ENCODE results near the gene EBF3.

EBF3 gene

DNA sequence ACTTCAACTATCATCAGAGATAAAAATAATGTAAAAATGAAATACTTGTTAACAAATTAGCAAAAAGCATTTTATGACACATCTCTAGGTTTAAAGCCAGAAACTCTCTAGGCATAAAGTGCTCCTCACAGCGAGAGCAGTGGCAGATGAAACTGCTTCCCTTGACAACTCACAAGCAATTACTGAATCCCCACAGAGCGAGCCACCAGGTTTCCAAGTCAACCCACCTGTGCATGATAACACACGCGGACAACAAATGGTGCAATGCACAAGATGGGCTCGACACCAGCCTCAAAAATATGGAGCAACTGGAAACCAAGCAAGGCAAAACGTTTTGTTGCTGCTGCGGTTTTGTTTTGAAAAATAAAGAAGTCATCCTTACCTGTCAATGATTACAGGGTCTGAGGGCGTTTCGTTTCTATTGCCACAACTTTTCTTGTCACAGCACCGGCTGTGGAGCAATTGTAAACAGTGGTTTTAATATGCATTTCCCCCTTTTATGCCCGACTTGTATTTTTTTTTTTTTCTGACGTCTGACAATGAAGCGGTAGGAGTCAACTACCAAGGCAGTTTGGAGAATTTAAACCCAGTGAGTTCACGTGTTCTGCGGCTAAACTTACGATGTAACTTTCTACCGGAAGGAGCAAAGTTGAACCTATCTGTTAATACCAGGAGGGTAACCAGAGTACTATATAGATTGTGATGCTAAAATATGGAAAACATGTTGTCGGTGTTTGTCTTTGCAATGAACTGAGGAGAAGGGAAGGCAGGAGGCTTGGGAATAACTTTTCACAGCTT, 7.0 kb downstream of the EBF3 start:
- no peak overlapping the region for H3K27ac Mint-ChIP-seq
- H3K27me3 Mint-ChIP-seq, result peaks cover 83% of the 10 kb centered on the region
- no peak overlapping the region for H3K4me3 Mint-ChIP-seq
- H3K9me3 Mint-ChIP-seq, result no peaks in the 10 kb centered on the region
- H3K4me1 Mint-ChIP-seq (ENCODE audit: low read depth), result peaks cover 9% of the 10 kb centered on the region
- no peak for DNase-seq
- H3K36me3 Mint-ChIP-seq (ENCODE audit: low read depth), result no peaks in the 10 kb centered on the region

GRCh38 chr10:129956286-129956670, 7.8 kb downstream of the EBF3 start:
- no peaks in the 10 kb centered on the region for H3K9me3 Mint-ChIP-seq
- H3K4me1 Mint-ChIP-seq (ENCODE audit: low read depth), result peaks cover 8% of the 10 kb centered on the region
- H3K4me3 Mint-ChIP-seq, result no peak overlapping the region
- no peak for DNase-seq
- H3K27ac Mint-ChIP-seq, result no peak overlapping the region
- H3K27me3 Mint-ChIP-seq, result peaks cover 81% of the 10 kb centered on the region
- H3K36me3 Mint-ChIP-seq (ENCODE audit: low read depth), result no peaks in the 10 kb centered on the region

DNA sequence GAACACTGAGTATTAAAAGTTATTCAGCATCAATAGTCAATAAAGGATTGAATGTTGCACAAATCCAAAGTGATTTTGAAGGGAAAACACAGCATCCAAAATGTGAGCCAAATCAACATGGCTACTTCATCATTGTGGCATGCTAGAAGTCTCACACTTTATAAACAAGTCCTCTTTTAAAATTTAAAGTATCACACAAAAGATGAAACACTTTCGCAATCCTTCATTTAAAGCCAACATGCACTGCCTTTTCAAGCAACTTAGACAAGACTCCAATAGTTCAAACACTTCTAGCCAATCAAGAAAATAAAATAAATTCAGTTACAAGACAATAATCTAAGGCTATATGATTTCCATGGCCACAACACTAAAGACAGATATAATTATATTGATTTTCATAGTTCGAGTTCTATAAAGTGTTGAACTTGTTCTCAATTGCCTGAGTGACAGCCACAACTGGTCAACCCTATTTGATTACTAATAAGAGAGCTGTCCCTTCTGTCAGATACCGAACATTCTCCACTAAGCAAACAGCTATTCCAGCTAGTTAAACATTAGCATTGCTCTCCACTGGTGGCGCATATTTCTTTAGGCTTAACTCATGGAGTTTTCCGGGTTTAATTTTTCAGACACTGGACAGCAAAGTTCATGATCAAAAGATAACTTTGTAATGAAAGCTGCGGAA, 8.3 kb downstream of the EBF3 start:
- Mint-ChIP-seq H3K4me1 (ENCODE audit: low read depth) (peaks cover 8% of the 10 kb centered on the region), H3K9me3 (no peaks in the 10 kb centered on the region), H3K27me3 (peaks cover 80% of the 10 kb centered on the region), H3K27ac (no peak overlapping the region), H3K36me3 (ENCODE audit: low read depth) (no peaks in the 10 kb centered on the region), H3K4me3 (no peak overlapping the region)
- no peak for DNase-seq

DNA sequence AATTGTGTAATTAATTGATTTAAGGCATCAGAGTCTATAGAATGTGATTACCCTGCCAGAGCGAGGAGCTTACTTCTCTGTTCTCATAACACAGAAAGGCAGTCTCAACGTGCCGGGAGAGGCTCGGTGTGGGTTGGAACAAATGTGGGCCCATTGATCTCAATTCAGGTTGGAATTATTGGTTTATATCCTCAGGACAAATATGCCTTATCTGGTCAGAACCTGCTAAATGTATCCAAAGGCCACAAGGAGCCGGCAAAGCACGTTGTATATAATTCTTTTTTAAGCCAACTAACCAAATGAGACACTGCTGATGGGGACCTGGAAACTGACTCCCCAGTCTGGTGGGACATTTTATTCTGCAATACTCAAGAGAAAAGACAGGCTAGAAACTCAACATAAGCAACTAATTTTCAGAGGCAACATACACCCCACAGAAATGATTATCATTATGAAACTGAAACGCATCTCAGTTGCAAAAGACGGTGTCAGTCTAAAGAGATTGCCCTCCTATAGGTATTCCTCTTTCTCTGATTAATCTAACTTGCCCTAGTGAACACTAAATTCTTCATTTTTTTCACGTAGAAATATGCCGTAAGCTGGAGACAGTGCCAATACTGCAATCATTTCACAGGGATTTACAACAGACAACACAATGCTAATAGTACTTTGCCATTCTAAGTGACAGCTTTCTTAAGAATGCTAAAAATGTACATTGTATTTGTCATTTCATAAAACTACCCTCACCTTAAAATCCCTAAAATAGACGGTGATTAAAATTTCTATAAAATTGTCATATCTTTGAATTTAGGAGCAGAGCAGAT, 9.4 kb downstream of the EBF3 start:
- Mint-ChIP-seq H3K9me3 (no peaks in the 10 kb centered on the region), H3K4me3 (no peak overlapping the region), H3K36me3 (ENCODE audit: low read depth) (no peaks in the 10 kb centered on the region), H3K27ac (no peak overlapping the region), H3K4me1 (ENCODE audit: low read depth) (peaks cover 5% of the 10 kb centered on the region), H3K27me3 (peaks cover 74% of the 10 kb centered on the region)
- no peak for DNase-seq

DNA sequence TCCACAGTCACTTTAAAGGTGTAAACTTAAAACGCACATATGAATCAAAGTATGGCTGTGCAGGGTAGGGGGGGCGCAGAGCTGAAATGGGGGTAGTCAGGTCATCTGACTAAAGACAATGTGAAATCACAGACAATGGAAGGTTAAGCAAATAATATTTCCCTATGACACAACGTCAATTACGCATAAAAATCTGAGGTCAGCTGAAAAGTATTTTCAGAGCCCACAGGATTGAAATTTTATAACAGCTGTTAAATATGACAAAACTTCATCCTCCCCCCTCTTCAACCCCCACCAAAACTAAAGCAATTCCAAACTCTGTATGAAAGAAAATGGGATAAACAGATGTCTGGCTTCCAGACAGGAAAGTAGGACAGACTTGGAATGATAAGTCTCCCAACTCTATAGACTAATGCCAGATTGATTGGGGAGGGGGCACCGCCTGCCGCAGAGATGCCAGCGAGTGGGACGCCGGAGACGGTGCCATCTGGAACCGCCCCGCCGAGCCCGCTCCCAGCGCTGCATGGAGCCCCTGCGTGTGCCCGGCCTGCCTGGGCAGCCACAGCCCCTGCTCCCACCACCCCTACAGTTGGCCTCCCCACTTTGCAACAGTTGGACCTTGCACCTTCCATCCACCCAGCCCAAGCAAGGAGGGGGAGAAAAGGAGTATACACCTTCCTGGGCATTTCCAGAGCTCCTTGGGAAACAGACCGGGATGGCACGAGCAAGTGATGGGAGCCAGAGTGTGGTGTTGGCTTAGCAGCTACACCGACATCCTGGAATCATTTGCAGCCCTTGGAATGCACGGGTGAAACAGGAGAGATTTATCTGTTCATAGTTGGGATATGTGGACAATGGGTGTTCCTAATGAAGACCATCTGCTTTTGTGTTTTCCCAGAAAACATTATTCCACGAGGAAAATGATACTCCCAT, 10.7 kb downstream of the EBF3 start:
- no peaks in the 10 kb centered on the region for H3K36me3 Mint-ChIP-seq (ENCODE audit: low read depth)
- H3K27me3 Mint-ChIP-seq, result peaks cover 83% of the 10 kb centered on the region
- no peak overlapping the region for H3K27ac Mint-ChIP-seq
- H3K9me3 Mint-ChIP-seq, result no peaks in the 10 kb centered on the region
- H3K4me1 Mint-ChIP-seq (ENCODE audit: low read depth), result peaks cover 4% of the 10 kb centered on the region
- DNase-seq, result no peak
- H3K4me3 Mint-ChIP-seq, result no peak overlapping the region

- no peak overlapping the region for H3K4me3 Mint-ChIP-seq
These were observed 11.5 kb downstream of the EBF3 start for GRCh38 chr10:129952378-129953118.

GRCh38 chr10:129951970-129952265, 12.2 kb downstream of the EBF3 start:
- DNase-seq, result no peak
- peaks cover 71% of the 10 kb centered on the region for H3K27me3 Mint-ChIP-seq
- no peaks in the 10 kb centered on the region for H3K4me1 Mint-ChIP-seq (ENCODE audit: low read depth)
- no peaks in the 10 kb centered on the region for H3K36me3 Mint-ChIP-seq (ENCODE audit: low read depth)
- no peak overlapping the region for H3K4me3 Mint-ChIP-seq
- no peak overlapping the region for H3K27ac Mint-ChIP-seq
- H3K9me3 Mint-ChIP-seq, result no peaks in the 10 kb centered on the region

More at GRCh38 chr10:129952378-129953118, 11.5 kb downstream of the EBF3 start:
- H3K4me1 Mint-ChIP-seq (ENCODE audit: low read depth), result no peaks in the 10 kb centered on the region
- H3K27me3 Mint-ChIP-seq, result peaks cover 78% of the 10 kb centered on the region
- H3K9me3 Mint-ChIP-seq, result no peaks in the 10 kb centered on the region
- no peak for DNase-seq
- no peaks in the 10 kb centered on the region for H3K36me3 Mint-ChIP-seq (ENCODE audit: low read depth)
- no peak overlapping the region for H3K27ac Mint-ChIP-seq

- H3K36me3 Mint-ChIP-seq (ENCODE audit: low read depth), result no peaks in the 10 kb centered on the region
- no peaks in the 10 kb centered on the region for H3K9me3 Mint-ChIP-seq
- H3K4me1 Mint-ChIP-seq (ENCODE audit: low read depth), result no peaks in the 10 kb centered on the region
- H3K27me3 Mint-ChIP-seq, result peaks cover 71% of the 10 kb centered on the region
- DNase-seq, result no peak
- no peak overlapping the region for H3K27ac Mint-ChIP-seq
- no peak overlapping the region for H3K4me3 Mint-ChIP-seq
These were observed 12.7 kb downstream of the EBF3 start for GRCh38 chr10:129951101-129951969.

- no peak overlapping the region for H3K27ac Mint-ChIP-seq
- no peaks in the 10 kb centered on the region for H3K36me3 Mint-ChIP-seq (ENCODE audit: low read depth)
- peaks cover 71% of the 10 kb centered on the region for H3K27me3 Mint-ChIP-seq
- H3K4me1 Mint-ChIP-seq (ENCODE audit: low read depth), result no peaks in the 10 kb centered on the region
- no peaks in the 10 kb centered on the region for H3K9me3 Mint-ChIP-seq
- no peak for DNase-seq
- no peak overlapping the region for H3K4me3 Mint-ChIP-seq
These were observed 13.4 kb downstream of the EBF3 start for GRCh38 chr10:129950676-129951075.

GRCh38 chr10:129949891-129950291, 14.2 kb downstream of the EBF3 start:
- DNase-seq, result no peak
- Mint-ChIP-seq H3K27me3 (peaks cover 69% of the 10 kb centered on the region), H3K36me3 (ENCODE audit: low read depth) (no peaks in the 10 kb centered on the region), H3K27ac (no peak overlapping the region), H3K4me1 (ENCODE audit: low read depth) (no peaks in the 10 kb centered on the region), H3K9me3 (no peaks in the 10 kb centered on the region), H3K4me3 (no peak overlapping the region)

GRCh38 chr10:129949411-129949810, 14.7 kb downstream of the EBF3 start:
- H3K36me3 Mint-ChIP-seq (ENCODE audit: low read depth), result no peaks in the 10 kb centered on the region
- peaks cover 65% of the 10 kb centered on the region for H3K27me3 Mint-ChIP-seq
- H3K9me3 Mint-ChIP-seq, result no peaks in the 10 kb centered on the region
- DNase-seq, result no peak
- no peak overlapping the region for H3K4me3 Mint-ChIP-seq
- no peaks in the 10 kb centered on the region for H3K4me1 Mint-ChIP-seq (ENCODE audit: low read depth)
- no peak overlapping the region for H3K27ac Mint-ChIP-seq

DNA sequence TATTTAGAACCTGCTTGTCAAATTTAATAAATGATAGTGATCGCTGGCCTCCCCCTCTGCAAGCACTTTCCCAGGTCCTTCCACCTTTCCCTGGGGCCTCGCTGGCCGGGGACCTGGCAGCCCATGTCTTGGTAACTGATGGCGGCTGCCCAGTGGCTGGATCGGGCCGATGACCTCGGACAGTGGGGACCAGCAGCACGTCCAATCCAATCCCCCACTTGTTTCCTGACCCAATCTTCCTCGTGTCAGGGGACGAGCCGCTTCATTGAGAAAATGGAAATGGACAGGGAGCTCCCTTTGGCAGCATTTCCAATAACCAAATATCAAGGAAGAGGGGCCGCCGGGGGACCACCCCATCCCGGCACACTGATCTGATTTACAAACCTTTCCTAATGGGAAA, 17.2 kb downstream of the EBF3 start:
- no peak for DNase-seq
- H3K9me3 Mint-ChIP-seq, result no peaks in the 10 kb centered on the region
- H3K27ac Mint-ChIP-seq, result no peak overlapping the region
- peaks cover 54% of the 10 kb centered on the region for H3K27me3 Mint-ChIP-seq
- H3K4me3 Mint-ChIP-seq, result no peak overlapping the region
- H3K36me3 Mint-ChIP-seq (ENCODE audit: low read depth), result no peaks in the 10 kb centered on the region
- no peaks in the 10 kb centered on the region for H3K4me1 Mint-ChIP-seq (ENCODE audit: low read depth)

Measured in activated T-cell treated with anti-CD3 and anti-CD28 coated beads, Interleukin-2, amount 50 U/mL, for 24 hours (primary cell).